Left ventricle myocardium superior (tissue), 1 donor: ENCODE measurements around the gene CCDC181. TPM values are rescaled to one million over a fixed set of nuclear protein-coding genes. Genes with fewer than 3 reads are reported as not detected.
A peak's percentile ranks its signal among the peaks of the same experiment; 100 is the strongest.
"Not testable (repeated sequence)": the region's sequence is repeated elsewhere in the genome, so short reads cannot be mapped to it uniquely, and the experiment has no call there.

Source experiments
- ATAC-seq: fragments of 200-7000 bp; cut with Tn5 transposase; one replicate; pipeline ENCODE4 v1.9.1; 2020; ENCODE audit warnings: mild to moderate bottlenecking, moderate library complexity
- DNase-seq: peaks from one replicate; pipeline ENCODE4 v3.0.0-alpha.2; 2020
- intact Hi-C: fragments of 100-400 bp; cut with micrococcal nuclease; formaldehyde crosslinking; loops from one replicate; pipeline ENCODE4 v1.11.0; 2022
- total RNA-seq: library from RNA; stranded (reverse); fragmentation: NEBNext Ultra II Directional; extraction: Animal tissue kit (Norgen Biotek cat#: 25700); gene quantifications from one replicate; pipeline ENCODE4 v1.2.1, GENCODE V29; 2021
- donor health status: DM: no; HTN: yes; CAD: no; lungs with severe emphysema.

The CCDC181 gene
- total RNA-seq, 1 donor from 2014 or later = 0.47 TPM

DNA sequence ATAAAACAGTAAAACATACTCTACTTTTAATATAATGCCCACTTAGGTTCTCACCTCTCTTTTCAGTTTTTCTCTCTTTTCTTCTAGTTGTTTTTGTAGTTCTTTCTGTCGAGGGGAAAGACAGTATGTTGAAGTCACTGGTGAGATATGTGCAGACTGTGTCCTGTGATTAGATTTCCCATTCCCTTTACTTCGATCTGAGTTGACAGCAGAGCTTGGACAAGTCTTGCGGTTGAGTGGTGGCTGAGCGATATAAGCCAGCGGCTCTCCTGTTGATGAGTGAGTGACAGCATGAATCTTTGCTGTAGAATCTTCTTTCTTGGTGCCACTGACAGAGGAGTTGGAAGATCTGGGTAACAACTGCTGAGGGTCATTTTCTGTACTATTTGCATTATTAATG is 6.0 kb downstream of the CCDC181 start:
- no peak for DNase-seq
- ATAC-seq = no peak
- intact Hi-C loops = no loop called here

DNA sequence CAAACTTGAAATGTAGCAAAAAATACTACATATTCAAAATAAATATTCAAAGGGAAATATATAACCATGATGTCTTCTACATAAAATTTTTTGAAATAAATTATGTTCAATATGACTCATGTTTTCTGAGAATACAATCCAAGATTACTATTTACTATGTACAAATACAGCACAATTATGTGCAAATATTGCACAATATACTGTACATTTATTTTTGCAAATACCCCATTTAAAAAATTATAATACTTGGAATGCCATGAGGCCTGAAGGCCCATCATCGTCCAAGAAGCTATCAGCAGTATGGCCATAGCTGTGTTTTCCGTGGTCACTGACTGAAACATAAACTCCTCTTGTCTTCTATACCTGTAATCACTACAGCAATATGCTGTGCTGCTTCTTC is 12.3 kb downstream of the CCDC181 start:
- intact Hi-C loops = no loop called here
- no peak for DNase-seq
- ATAC-seq = no peak

DNA sequence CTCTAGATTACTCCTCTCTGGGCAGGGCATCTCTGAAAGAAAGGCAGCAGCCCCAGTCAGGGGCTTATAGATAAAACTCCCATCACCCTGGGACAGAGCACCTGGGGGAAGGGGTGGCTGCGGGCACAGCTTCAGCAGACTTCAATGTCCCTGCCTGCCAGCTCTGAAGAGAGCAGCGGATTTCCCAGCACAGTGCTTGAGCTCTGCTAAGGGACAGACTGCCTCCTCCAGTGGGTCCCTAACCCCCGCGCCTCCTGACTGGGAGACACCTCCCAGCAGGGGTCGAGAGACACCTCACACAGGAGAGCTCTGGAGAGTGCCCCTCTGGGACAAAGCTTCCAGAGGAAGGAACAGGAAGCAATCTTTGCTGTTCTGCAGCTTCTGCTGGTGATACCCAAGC is 18.9 kb downstream of the CCDC181 start:
- DNase-seq, ATAC-seq, intact Hi-C loops: not testable (repeated sequence)

DNA sequence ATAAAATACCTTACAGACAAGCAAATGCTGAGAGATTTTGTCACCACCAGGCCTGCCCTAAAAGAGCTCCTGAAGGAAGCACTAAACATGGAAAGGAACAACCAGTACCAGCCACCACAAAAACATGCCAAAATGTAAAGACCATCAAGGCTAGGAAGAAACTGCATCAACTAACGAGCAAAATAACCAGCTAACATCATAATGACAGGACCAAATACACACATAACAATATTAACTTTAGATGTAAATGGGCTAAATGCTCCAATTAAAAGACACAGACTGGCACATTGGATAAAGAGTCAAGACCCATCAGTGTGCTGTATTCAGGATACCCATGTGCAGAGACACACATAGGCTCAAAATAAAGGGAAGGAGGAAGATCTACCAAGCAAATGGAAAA is 24.7 kb downstream of the CCDC181 start:
- intact Hi-C loops, ATAC-seq, DNase-seq: not testable (repeated sequence)

DNA sequence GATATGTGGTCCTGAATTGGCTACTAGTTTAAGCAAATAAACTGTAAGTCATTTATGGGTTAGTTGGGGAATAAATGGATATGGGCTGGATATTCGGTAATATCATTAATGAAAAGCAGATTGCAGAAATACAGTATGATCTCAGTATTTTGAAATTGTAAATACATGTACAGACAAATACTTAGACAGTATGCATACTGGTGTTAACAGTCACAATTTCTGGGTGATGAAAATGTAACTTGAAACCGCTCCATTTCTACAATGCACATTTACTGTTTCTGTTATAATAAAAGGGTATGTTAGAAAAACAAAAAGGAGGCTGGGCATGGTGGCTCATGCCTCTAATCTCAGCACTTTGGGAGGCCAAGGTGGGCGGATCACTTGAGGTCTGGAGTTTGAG is 31.3 kb downstream of the CCDC181 start:
- intact Hi-C loops = no loop called here
- ATAC-seq (no peak), DNase-seq (no peak)

DNA sequence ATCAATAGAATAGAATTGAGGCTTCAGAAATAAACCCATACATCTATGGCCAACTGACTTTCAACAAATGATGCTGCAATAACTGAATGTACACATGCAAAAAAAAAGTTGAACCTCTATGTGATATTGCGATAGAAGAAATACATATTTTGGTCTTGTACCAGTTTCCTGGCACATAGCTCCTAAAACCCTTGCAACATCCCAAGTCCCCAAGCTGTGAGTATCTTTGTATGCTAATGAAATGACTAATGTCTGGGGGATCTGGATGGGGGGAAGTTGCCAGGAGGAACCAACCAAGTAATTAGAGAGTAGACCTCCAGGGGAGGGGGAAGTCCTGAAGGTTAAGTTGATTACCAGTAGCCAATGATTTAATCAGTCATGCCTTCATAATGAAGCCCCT is 34.9 kb downstream of the CCDC181 start:
- no peak for DNase-seq
- ATAC-seq = no peak
- intact Hi-C loops = no loop called here

DNA sequence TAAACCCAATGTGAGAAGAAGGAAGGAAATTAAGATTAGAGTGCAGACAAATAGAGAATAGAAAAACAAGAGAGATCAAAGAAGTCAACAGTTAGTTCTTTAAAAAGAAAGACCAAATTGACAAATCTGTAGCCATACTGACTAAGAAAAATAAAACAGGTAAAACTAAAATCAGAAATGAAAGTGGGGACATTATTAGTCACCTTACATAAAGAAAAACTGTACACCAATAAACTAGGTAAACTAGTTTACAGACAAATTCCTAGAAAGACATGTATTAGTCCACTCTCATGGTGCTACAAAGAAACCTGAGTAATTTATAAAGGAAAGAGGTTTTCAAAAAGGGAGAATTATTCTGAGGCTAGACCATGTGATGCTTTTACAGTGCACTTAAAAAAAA is 37.0 kb downstream of the CCDC181 start:
- intact Hi-C loops = no loop called here
- no peak for ATAC-seq

DNA sequence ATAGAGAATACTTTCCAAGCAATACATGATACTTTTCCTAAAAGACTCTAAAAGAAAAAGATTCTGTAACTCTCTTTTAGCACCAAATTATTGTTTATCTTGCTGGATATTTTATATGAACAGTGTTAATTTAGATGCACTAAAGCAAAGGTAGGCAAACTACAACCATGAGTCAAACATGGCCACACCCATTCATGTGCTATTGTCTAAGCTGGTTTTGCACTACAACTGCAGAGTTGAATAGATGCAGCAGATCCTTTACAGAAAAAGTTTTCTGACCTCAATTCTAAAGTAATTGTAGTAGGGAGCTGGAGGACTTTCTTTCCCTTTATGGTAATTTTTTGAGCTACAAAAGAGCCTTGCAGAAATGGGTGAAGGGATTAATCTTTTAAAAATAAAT is 39.9 kb downstream of the CCDC181 start:
- intact Hi-C loops = no loop called here
- ATAC-seq (no peak), DNase-seq (no peak)

More for the DNA sequence above, 37.0 kb downstream of the CCDC181 start:
- no peak for DNase-seq

DNA sequence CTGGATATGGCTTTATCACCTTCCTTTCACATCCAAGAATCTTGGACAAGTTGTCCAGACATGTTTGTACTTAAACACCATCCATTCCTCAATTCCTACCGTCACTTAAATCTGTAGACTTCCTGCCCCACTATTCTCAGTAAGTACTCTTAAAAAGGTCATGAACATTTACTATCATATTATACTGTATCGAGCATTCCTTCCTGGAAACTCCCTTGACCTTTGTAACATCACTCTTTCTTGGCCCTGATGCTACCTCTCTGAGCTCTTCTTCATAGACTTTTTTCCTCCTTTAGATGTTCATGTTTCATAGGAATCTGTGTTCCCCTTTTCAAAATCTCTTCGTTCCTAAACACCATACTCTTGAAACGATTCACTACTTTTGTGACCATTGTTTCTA is 43.8 kb downstream of the CCDC181 start:
- no peak for ATAC-seq
- DNase-seq = no peak
- intact Hi-C loops = no loop called here

DNA sequence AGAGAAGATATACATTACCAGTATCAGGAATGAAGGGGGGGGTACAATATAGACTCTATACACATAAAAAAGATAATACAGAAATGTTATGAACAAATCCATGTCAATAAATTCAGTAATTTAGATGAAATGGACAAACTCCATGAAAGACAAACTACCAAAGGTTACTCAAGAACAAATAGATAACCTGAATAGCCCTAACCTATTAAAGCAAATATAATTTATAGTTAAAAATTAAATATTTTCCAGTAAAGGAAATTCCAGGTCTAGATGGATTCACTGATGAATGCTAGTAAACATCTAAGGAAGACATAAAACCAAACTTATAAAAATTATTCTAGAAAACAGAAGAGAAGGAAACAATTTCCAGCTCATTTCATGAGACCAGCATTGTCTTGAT is 46.1 kb downstream of the CCDC181 start:
- DNase-seq = no peak
- intact Hi-C loops = no loop called here
- no peak for ATAC-seq

DNA sequence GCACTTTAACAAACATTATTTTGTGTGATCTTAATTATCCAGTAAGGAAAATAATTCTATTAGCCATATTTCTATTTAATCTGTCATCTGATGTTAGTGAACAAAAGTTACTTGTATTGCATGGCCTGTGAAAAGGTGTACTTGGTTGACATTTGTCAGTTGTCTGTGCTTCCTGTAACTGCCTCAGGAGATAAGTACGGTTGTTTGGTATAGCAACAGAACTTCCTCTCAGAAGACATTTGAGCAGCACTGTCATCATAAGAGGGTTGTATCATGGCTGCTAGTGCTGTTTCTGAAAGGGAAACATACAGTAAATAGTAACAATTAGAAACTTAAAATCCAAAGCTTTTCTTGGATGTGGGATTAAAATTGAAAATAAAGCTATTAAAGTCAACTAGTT is 55.9 kb downstream of the CCDC181 start:
- no peak for DNase-seq
- intact Hi-C loops = no loop called here

DNA sequence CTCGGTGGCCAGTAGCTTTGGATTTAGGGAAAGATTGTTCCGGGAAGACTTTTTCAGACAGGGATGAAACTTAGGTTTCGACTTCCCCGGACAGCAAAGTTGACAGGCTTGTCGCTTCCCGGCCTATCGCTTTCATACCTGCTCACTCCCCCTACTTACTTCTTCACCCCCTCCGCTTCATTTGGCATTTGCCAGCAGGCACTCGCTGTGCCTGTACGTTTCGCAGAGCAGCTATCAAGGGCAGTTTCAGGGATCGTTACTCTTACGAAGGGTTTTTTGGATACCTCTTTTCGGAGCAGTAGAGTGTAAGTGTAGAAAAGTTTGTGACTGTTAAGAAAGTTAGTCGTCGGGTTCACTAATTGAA is 58.9 kb downstream of the CCDC181 start:
- intact Hi-C loops = no loop called here
- no peak for DNase-seq
- ATAC-seq = peak; percentile 6

More for the DNA sequence above, 55.9 kb downstream of the CCDC181 start:
- no peak for ATAC-seq

DNA sequence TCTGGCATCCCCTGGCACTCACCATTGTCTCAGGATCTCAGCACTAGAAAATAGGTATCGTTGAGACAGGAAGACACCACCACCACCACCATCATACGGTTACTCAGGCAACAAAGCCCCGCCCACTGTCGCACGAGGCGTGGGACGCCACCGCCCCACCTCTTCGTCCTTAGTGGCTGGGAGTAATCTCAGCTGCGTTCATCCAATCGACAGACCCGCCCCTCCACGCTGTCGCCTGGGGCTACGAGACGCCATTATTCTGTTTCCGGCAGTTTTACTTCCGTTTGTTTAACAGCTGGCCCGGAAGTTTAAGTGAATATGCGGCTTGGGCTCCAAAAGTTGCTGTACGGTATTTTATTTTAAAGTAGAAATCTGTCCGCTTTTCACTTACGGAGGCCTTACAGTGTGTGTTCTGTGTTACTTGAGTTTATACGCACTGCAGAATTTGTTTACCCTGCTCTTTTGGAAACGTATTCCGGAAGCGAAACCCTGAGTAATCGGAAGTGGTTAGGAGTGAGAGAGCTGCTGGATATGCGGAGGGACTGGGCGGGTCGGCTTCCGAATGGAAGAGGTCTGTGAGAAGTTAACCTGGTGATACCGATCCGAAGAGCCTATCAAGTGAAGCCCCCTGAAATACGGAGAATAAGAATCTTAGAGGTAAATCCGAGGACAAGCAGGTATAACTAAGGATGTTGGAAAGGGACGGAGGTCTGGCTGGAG is 59.4 kb downstream of the CCDC181 start, which contains the start of the genes BLZF1 and NME7:
Gene BLZF1, plus strand, starts transcription at position 510 of the 720 bp plus-strand sequence. CDS start 1,328 bp downstream, outside the sequence.
Gene NME7, minus strand, starts transcription at position 112 of the 720 bp plus-strand sequence. Its CDS starts 87 bp downstream, at position 25.
- ATAC-seq (peak; percentile 100), DNase-seq (peak; percentile 97)
- intact Hi-C loops = no loop called here

DNA sequence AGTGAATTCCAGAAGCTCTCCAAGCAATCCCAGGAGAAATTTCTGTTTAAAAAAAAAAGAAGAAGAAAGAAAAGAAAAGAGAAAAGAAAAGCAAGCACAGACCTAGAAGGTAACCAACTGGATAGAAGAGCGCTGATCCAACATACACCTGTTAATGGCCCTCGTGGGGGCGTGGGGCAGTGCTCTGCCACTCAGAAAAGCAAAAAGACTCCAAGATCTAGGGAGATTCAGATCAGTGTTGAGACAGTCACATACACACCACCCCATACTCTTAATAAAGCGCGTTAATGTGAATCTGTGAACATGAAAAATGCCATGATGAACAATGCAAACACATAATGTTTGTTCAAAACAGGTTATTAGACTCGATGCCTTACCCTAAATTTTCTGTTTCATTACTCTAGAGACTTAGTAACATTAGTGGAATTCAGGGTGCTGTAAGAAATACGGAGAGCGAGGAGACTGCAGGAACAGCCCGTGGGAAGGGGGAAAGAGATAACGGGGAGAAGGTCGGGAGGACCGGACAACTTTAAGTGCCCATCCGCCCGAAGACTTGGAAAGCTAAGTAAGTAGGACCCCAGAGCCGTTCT is 60.1 kb downstream of the CCDC181 start:
- ATAC-seq = no peak
- intact Hi-C loops = no loop called here
- DNase-seq = no peak

DNA sequence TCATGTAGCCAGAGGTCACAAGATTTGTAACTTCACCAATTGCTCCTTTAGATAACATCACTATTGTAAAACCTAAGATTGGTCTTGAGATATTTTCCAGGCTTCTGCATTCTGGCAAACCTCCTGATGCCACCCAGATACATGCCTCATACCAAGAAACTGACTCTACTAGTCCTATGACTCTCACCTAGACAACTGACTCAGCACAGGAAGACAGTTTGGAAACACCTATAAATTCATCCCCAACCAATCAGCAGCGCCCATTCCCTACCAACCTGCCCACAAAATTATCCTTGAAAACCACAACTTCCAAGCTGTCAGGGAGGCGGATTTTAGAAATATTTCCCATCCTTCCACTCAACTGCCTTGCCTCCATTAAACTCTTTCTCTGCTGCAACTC is 62.3 kb downstream of the CCDC181 start:
- no peak for DNase-seq
- intact Hi-C loops = no loop called here
- ATAC-seq = no peak

DNA sequence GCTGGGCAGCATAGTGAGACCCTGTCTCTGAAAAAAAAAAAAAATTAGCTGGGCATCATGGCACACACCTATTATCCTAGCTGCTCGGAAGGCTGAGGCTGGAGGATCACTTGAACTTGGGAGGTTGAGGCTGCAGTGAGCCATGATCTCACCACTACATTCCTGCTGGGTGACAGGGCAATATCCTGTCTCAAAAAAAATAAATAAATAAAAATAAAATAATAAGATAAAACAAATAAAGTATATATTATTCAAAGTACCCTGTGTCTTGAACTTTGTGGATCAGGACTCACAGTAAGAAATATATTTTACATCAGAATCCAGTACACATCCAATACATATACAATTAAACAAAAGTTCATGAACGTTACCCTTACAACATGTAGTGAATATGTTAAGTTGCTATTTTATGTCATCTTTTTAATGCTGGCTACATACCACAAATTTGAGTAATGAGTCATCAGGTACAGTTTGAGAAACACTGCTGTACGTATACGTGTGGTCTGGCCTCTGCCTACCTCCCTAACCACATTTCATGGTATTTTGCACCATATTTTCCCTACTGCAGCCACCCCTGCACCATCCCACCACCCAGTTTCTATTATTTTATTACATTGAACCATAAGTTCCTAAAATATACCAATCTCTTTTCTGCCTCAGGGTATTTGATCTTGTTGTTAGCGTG is 64.1 kb downstream of the CCDC181 start:
- ATAC-seq (no peak), DNase-seq (no peak)
- intact Hi-C loops = no loop called here

DNA sequence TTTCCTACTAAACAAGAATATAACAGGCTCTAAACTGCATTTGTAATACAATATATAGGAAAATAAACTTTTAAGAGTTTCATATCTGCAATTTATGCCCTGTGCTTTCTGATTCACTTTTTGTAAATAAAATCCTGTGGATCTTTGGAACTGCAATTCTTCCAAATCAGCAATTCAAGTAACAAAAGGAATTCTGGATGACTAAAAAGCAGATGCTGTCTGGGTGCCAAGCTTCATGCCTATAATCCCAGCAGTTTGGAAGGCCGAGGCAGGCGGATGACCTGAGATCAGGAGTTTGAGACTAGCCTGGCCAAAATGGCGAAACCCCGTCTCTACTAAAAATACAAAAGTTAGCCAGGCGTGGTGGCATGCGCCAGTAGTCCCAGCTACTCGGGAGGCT is 66.0 kb downstream of the CCDC181 start:
- intact Hi-C loops = no loop called here
- ATAC-seq (no peak), DNase-seq (no peak)

DNA sequence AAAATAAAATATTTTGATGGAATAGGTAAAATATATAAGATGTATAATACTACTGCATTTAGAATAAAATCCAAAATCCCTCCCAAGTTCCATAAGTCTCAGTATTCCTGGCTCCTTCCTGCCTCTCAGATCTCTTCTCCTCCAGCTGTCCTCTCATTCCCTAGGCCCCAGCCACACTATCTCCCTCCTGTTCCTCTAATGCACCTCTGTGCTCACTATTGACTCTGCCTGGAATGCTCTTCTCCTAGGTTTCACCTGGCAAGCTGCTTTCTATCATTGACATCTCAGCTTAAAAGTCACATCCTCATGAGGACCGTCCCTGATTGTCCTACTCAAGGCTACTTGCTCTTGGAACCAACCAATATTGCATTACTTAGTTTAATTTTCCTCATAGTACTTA is 66.9 kb downstream of the CCDC181 start:
- ATAC-seq = no peak
- intact Hi-C loops = no loop called here
- no peak for DNase-seq

DNA sequence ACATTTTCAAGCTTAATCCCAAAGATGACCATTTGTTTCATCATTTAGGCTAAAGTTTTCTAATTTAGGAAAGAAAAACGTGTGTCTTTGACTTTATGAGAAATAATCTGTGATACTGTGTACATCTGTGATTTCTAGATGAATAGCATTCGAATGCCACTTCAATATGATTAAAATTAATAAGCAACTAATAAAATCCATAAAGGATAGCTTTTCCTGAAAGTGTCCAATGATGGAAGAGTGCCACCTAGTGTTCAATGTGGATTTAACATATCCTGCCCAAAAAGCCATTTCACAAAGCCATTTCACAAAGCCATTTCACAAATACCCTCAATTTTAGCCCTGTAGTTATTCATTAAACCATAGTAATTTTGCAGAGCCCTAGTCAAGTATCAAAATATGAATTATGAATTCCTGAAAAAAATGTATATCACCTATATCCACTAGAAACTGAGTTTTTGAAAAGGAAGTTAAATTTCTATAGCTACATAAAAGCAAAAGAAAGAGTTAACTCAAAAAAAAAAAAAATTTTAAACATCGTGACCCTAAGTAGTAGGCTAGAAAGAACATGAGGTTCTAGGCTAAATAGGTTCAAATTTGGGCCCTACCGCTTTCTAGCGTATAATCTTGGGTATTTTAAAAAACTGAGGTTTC is 78.8 kb downstream of the CCDC181 start:
- ATAC-seq = no peak
- intact Hi-C loops = loop anchor here (2.0 kb wide), 1 partner anchor 746 kb away; no protein-coding TSS in a partner anchor
- DNase-seq = no peak
